NCI-H2171 treated with DMSO at 0.1 percent for 48 hours (cell line): ENCODE measurements around the gene FXYD2.

Experiments used
- DNase-seq: peaks from one replicate; lab custom pipeline; 2025; lab: John Stamatoyannopoulos, UW

The FXYD2 gene

DNA sequence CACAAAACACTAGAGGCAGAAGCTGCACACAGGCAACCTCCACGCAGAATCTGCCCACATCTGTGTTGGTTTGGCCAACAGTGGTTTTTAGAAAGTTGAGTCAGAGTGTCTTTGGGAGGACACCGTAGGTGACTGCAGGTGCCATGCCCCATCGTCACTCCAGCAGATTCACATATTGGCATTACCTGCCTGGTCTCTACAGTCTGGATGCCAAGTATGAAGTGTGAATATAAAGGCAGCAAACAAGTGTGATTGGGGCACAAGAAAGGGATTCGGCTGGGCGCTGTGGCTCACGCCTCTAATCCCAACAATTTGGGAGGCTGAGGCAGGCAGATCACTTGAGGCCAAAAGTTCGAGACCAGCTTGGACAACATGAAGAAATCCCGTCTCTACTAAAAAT lies 11.0 kb upstream of the FXYD2 start:
- no peak for DNase-seq

DNA sequence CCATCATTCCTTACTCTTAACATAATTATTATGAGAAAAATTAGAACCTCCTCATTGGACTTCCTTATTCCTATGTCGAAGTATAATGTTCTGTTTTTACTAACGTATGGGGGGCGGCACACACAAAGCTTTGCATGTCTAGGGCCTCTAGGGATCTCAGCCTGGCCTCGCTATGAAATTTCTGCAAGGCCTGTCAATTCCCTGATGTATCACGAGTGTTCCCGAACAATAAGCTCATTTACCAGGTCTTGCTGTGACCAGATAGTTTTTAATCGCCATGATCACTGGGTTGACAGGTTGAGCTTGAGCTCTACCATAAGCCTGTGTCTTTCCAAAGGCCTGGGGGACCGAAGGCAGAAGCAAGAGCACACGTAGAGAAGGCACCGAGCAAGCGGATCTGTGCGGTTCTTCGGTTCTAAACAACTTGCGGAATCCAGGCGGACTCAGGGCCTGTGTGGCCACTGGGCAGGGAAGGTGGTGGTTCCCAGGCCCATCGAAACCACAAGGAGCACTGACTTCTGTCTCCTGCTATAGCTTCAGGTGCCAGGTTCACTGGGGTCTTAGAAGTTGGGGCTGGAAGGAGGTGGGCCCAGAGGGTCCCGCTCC lies 10.4 kb upstream of the FXYD2 start:
- DNase-seq: no peak

DNA sequence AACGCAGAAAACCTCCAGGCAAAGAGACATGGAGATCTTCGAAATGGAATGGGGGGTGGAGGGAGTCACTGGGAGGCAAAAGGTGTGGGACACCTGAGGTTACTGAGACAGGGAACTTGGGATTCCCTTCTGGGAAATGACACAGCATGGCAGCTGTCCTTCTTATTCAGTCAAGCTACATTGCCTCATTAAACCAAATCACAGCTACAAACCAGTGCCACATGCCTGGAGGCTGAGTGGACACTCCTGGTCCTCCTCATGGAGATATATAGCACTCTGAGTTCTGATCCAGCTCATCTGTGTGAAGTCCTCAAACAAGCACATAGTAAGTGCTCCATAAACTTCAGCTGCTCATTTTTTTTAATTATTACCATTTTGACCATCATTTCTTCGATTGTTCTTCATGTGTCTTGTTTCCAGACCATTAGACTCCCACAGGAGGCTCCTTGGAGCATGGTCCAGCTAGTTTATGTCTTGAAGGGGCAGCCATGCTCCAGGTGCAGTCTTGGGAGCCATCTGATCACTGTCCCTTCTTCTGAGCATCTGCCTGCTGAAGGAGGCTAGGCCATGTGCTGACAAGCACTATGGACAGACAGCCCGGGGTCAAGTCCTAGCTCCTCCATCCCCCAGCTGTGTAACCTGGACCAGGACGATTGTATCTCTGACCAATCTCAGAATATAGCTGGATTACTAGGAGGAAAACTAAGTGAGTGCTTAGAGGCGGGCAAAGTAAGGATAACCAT lies 9.7 kb upstream of the FXYD2 start:
- DNase-seq: no peak

DNA sequence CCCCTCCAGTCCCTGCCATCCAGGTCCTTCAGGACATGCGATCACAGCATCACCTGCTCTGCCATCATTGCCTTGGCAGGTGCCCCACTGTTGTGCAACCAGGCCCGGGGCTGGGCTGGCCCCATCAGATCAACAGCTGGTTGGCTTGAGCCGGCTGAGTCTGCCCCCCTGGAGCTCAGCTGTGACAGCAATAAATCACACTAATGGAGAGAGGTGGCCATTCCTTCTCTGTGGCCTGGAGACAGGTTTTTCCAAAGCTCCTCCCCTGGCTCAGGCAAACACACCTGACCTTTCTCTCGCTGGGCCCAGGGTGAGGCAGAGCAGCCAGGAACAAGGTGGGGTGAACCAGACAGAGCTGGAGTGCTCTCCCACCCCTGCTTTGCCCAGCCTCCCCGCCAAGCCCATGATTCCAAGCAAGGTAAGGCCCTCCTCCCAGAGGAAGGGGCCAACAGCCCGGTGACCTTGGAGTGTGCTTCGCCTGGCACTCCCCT lies 8.9 kb upstream of the FXYD2 start:
- peak; percentile 55 for DNase-seq

DNA sequence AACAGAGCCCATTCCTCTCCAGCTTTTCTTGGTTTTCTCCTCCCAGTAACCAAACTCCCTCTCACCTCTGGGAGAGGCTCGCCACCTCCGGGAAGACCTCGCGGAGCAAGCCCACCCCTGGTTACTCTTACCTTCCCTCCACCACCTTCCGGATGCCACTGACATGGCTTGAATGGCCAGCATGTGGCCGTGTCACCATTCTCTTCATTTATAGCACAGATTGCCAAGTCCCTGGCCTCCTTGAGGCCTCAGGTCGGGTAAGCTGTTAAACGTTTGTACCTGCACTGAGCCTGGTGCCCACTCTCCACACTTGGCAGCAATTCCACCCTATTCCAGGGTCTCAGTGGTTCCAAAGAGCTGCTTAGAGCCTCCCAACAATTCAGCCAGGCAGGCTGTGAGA lies 8.0 kb upstream of the FXYD2 start:
- no peak for DNase-seq

DNA sequence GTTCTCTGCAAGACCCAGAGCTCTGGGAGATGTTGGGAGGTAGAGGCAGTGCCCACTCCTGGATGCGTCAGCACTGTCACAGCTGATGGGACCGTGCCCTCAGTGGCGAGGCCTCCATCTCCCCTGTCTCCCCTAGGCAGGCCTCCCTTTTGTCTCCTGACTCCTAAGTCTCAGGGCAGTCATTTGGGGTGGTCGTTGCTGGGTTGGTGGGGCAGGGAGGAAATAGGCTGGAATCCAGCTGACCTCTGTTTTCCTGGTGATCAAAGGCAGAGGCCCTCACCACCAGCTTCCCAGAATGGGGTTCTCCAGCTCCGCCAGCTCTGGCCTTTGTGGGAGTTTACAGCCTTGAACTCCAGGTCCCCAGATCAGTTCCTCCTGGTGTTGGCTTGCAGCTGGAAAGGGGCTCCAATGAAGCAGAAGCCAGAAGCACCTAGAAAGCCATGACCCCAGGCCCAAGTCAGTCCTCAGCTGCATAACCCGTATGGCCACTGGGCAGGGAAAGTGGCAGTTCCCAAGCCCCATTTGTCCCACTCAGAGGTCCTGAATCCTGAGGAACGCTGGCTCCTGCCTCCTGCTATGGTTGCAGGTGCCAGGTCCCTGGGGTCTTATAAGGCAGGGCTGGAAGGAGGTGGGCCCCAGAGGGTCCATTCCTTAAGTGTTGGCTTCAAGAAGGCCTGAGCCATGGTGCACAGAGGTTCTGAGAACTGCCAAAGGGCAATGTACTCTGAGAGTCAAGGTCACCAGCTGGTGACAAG lies 7.3 kb upstream of the FXYD2 start:
- no peak for DNase-seq

DNA sequence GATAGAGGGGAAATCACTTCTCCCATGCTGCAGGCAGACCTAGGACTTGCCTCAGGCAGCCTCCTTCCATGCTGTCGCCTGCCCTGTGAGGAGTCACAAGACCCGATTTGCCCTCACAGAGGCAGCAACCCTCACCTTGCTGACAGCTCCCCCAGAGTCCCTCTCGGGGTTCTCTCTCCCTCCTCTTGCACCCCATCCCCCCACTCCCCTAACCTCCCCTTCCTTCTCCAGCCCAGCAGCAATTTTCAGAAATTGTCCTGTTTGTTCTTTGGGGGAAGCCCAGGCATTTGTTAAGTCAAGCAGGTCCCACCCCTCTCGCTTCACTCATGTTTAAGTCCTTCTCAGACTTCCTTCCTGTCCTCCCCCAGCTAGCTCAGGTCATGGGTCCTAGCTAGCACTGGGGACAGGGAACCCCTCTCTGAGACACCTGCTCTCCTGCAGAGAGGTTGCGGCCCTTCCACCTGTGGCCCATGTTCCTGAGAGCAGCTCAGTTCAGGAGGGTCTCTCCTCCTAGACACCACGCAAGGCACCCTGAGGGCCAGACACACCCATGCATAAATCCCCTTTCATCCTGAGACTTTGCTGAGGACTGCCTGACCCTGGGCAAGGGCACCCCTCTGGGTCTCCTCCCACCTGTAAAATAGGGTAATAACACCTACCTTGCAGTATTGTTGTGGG lies 6.3 kb upstream of the FXYD2 start:
- no peak for DNase-seq

DNA sequence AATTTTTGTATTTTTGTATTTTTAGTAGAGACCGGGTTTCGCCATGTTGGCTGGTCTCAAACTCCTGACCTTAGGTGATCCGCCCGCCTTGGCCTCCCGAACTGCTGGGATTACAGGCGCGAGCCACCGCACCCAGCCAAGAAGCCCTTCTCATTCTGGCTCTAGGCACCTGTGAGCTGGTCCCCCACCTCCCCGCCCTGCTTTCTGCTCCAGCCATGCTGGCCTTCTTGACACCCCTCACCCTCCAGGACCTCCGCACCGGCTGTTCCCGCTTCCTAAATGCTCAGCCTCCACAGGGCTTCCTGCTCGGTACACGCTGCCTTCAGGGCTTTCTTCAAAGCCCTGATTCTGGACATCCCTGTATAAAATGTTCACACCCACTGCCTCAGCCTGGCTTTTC lies 5.5 kb upstream of the FXYD2 start:
- no peak for DNase-seq

DNA sequence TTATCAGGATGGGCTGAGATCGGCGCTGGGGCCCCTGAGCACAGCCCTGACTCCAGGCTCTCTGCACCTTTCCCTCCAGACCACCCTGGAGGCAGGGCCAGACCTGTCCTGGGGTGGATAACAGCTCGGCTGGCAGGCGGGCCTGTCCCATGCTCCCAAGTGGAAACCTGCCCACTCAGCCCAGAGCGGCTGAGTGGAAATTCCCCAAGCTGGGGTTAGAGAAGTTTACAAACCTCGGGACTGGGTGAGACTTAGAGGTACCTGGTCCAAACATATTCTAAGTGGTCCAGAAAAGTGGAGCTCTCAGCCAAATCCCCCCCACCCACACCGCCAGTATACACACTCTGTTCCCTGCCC lies 4.8 kb upstream of the FXYD2 start:
- DNase-seq: no peak

DNA sequence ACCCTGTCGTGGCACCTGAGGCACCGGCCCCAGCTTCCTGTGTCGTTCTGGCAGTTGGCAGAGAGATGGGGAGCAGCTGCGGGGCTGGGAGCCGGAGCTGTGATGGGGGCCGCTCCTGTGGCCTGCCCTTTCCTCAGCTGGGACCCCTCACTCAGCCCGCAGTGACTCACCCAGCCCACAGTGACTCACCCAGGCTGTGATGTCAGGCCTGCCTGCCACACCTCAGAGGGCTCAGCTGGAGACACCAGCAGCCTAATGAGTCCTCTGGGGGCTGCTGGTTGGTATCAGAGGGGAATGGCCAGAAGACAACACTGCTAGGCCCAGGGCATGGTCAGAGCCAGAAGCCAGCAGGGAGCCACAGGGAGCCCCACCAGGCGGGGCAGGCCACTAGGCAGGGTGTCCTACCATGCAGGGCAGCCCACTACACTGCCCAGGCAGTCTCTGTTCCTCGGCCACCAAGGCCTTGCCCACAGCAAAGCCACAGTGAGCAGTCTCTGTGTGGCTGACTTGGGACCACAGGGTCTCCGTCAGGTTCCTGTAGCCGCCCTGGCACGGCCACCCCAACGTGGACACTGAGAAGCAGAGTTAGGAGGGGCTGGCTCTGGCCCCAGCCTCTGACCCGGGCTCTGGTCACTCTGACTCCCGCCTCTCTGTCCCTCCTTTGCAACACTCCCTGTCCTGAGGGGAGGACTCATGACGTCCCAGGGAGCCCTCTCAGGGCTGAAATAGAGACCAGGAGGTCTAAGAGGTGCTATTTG lies 4.2 kb upstream of the FXYD2 start:
- peak; percentile 29 for DNase-seq

DNA sequence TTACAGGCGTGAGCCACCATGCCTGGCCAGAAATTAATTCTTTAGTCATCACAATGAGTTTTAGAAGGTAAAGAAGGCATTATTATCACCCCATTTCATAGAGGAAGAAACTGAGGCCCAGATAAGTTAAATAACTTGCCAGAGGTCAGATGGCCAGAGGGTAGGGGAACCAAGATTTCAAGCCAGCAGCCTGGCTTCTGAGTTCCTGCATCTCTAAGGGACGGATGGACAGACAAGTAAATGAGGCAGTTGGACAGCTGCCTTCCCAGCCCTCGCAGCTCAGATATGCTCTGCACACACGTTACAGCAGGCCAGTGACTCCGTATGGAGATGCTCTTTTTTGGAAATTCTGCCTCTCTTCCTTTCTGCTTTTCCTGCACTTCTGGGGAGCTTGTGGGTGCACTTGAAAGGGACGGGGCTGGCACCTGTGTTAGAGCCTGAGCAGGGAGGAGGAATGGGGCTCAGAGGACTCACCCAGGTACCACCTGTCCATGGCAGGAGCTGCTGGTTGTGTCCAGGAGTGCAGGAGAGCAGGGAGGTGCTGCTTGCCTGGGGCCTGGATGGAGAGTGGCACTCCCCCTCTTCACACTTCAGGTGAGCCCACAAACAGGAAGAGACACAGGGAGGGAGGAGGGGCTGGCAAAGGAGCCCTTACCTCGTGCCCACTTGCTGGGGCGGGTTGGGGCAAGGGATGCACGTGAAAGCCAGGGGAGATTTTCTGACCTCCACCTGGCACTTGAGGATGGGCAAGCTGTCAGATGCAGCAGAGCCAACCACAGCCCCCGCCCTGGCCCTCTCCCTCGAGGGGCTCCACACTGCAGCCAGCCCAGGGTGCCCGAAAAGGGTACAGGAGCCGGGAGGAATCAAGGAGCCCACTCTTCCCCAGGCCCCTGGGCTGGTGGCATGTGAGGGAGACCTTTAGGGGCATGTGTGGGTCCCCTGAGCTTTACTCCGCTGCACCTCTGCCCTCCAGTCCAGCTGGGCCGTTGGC lies 3.3 kb upstream of the FXYD2 start:
- DNase-seq: peak; percentile 0

DNA sequence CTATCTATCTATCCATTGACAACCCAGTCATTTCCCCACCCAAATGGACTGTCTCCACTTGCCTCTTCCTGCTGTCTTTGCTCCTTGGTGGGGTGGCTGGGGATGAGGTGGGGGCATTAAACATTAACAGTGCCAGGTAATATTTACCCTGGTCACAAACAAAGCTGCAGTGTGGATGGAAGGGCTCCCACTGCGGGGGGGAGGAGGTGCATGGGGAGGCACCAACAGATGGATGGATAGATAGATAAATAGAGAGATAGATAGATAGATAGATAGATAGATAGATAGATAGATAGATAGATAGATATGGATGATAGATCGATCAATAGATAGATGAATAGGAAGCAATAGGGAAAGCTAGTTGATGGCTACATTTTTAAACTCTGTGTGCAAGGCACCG lies 2.3 kb upstream of the FXYD2 start:
- no peak for DNase-seq

DNA sequence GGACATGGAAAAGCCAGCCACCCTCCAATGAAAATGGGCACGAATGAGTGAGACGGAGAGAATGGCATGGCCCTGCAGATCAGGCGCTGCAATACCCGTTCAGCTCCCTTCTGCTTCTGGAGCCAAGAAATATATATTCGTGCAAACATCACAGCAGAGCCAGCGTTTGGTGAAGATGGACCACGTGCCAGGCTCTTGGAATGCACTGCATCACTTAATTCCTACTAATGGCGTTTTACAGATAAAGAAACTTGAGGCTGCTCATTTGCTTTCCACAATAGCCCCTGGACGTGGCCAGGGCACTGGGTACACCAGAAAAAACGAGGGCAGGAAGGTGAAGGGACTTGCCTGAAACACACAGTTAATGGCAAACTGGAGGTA lies 1.6 kb upstream of the FXYD2 start:
- DNase-seq: no peak

DNA sequence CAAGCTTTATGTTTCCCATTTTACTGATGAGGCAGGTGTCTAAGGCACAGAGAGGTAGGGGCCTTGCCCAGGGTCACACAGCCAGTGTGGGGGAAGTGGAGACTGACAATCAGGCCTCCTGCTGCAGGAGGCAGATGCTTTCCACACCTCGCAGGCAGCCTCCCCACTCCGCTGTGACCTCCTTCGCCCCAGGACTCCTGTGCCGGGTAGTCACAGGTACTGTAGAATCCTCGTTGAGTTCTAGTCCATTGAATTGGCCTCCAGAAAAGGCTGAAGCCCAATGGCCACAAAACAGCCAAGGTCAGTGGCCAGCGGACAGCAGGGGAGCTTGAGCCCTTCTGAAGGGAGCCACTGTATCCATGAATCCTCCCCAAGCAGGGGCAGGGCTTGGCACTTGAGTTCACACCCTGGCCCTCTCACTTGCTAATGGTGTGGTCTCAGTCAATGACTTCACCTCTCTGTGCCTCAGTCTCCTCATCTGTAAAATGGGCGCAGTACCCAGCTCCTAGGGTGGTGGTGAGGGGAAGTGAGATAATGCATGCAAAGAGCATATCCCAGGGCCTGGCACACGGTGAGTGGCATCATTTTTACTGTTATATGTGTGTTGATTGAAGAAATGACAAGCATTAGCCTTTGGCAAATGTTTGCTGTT lies 1.1 kb upstream of the FXYD2 start:
- no peak for DNase-seq

DNA sequence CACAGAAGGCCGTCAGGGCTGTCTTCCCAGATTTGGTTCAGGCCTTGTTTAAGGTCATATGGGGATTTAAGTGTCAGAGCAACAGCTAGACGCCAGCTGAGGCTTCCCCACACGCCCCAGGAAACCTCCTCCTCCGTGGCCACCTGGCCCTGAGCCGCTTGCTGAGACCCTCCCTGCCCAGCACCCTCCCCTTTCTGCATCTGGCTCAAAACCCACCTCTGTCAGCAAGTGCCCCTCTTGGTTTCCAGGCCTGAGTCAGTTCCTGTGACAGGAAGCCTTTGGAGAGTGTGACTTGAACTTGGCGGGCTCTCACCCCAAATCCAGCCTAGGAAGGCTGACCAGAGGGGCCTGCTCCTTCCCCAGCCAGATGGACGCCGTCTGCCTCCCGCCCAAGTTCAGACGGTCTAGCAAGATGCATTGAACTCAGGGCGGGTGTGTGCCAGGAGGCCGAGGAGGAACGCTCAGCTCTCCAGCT lies 561 bp downstream of the FXYD2 start:
- DNase-seq: peak; percentile 0

DNA sequence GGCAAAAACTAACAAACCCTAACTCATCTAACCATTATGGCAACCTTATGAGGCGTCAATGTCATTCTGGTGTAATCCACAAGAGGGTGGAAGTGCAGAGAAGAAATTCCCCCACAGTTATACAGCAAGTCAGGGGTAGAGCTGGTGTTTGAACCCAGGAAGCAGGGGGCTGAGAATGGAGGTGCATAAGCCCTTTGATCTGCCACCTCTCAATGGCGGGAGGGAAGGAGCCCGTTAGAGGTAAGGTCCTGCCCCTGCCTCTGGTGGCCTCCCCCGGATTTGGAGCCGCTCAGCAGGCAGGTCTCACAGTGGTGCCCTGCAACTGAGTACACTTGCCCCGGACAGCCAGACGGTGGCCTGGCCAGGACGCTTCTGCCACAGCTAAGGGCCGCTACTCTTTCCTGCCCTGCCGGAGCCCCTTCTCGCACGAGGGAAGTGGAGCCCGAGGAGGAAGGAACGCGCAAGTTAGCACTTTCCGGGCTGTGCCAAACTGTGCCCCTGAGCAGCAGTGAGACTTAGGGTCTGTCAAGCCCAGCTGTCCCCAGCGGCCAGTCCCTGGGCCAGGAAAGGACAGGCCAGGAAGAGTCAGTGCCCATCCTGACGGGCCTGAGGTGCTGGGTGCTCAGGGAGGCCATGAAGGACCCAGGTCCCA lies 1.1 kb downstream of the FXYD2 start:
- DNase-seq: no peak

DNA sequence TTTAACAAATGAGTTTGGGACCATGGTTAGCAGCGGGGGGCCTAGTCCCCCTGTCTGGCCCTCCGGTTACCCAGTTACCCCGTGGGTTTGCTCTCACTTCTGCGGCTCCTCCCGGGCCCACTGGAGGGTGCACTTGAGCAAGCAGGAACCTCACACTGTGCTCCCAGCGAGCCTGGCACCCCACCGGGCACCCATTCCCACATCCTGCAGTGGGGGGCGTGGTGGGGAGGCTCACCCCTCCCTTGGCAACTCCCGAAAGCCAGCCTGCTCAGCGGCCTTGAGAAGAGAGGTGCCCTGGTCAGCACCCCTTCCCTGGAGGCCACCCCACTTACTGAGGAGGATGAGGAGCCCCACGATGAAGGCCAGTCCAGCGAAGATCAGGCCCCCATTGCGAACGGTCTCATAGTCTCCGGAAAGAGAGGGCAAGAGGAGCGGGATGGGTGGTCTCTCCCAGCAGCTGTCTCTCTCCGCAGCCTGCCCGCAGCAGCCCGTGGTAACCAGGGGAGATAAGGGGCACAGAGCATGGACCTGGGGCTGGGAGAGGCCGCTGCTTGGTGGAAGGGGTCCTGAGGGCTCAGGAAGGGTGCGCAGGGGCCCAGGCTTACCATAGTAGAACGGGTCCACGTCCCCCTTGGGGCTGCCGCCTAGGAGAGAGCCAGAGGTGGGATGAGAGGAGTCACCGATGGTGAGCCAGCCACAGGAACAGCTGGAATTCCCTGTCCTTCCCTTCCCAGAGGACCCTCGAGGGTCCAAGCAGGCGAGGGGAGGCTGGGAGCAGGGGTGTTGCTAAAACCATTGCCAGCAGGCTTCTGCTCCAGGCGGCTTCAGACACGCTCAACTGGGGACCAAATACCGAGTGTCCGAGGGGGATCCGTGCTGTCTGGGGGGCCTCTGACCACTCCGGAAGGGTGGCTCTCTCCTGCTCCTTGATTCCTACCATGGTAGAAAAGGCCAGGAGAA lies 2.2 kb downstream of the FXYD2 start:
- peak; percentile 0 for DNase-seq

DNA sequence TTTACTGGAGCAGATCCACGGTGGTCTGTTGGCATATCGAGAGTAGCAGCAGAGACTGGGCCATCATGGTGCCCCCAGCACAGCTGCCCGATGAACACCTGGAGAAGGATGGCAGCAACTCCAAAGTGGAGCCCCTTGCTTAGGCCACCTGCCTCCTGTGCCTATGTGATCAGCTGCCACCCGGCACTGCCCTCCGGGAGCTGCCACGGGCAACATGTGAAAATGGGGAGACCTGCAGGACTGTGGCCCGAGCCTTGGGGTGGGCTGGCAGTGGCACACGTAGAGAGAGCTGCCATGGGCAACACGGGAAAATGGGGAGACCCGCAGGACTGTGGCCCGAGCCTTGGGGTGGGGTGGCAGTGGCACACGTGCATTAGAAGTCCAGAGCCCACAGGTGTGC lies 3.1 kb downstream of the FXYD2 start:
- no peak for DNase-seq
